DMS 273 (cell line): Measurements from ENCODE around the gene TICAM2.

Experiments
- DNase-seq: peaks from one replicate; lab custom pipeline; 2025; ENCODE audit not compliant: unreplicated experiment; lab: John Stamatoyannopoulos, UW

TICAM2 gene

GRCh38 chr5:115541611-115542010 lies 60.7 kb downstream of the TICAM2 start:
- DNase-seq: no peak

- DNase-seq: no peak
These were observed 66.7 kb downstream of the TICAM2 start for GRCh38 chr5:115535479-115536035.

DNA sequence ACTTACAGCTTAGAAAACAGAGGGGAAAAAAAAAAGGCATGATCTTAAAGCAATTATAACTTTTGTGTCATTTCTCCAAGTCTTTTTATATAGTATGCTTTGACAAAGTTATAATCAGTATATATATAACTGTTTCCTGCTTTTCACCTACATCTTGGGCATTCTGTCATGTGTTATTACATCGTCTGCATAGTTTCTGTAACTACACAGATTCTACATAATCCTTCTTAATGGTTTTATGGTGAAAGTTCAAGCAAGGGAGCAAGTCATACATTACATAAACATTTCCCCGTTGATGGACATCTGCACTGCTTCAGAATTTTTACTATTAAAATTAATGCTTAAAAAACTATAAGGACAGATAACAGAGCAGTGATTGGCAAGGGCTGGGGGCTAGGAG lies 69.8 kb downstream of the TICAM2 start:
- no peak for DNase-seq

GRCh38 chr5:115531787-115532367 lies 70.4 kb downstream of the TICAM2 start:
- no peak for DNase-seq

DNA sequence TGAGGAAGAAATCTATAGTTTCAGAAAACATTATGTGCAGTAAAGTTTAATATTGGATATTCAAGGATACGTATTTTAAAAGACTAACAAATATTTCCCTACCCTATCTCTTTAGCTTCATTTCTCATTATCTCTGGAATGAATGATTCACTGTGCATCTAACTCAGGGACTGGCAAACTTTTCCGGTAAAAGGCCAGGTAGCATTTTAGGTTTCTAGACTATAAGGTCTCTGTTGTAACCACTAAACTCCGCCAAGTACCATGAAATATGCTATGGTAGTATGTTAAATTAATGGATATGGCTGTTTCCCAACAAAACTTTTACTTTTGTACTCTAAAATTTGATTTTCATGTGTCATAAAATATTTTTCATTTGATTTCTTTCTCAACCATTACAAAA lies 70.9 kb downstream of the TICAM2 start:
- DNase-seq: no peak

DNA sequence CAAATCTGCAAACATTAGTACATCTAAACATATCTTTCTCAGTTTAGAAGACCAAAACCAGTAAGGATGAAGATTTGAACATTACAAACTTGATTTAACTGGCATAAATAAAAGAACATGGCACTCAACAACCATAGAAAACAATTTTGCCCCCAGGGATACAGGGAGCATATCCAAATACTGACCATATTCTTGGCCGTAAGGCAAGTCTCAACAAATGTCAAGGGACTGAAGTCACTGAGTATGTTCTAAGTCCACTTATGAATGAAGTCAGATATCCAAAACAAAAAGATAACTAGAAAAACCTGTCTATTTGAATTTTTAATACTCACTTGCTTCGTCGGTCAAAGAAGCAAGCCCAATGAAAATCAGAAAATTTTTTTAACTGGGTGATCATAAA lies 71.9 kb downstream of the TICAM2 start:
- DNase-seq: no peak
